Measurements from ENCODE around the gene CCM2. TPM values are rescaled to one million over a fixed set of nuclear protein-coding genes. Genes with fewer than 3 reads are reported as not detected.

The CCM2 gene
- total RNA-seq, 2 donors from 2014 or later = 30.0 to 83.6 TPM

DNA sequence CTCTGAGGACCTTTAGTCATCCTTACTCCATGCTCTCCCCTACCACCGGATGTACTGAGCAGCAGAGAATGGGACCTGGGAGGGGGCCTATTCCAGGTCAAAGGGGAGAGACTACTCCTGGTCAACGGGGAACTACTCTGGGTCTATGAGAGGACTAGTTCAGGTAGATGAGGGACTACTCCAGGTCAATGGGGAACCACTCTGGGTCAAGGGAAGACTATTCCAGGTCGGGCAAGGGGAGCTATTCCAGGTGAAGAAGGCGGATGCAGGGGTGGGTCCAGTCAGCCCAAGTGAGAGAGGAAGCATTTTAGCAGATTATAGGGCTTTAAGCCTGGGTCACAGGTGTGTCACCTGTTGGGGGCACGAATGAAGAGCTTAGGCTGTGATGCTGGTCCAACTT is 35.4 kb downstream of the CCM2 start:
- intact Hi-C loops (cut with DNase I) = no loop called here
- no peak for DNase-seq (ENCODE audit: low spot score)
- Histone ChIP-seq H3K4me1 (replicated peaks) (no peaks in the 10 kb centered on the region), H3K36me3 (no peaks in the 10 kb centered on the region), H3K9me3 (no peaks in the 10 kb centered on the region), H3K27ac (no peak overlapping the region), H3K27me3 (replicated peaks; ENCODE audit: insufficient read depth) (no peaks in the 10 kb centered on the region), H3K4me3 (no peak overlapping the region)
- TF ChIP-seq POLR2AphosphoS5 (IDR thresholded peaks at IDR 0.05) (no peak), POLR2A (IDR thresholded peaks at IDR 0.05) (no peak)
- TF ChIP-seq, protein P1, sequence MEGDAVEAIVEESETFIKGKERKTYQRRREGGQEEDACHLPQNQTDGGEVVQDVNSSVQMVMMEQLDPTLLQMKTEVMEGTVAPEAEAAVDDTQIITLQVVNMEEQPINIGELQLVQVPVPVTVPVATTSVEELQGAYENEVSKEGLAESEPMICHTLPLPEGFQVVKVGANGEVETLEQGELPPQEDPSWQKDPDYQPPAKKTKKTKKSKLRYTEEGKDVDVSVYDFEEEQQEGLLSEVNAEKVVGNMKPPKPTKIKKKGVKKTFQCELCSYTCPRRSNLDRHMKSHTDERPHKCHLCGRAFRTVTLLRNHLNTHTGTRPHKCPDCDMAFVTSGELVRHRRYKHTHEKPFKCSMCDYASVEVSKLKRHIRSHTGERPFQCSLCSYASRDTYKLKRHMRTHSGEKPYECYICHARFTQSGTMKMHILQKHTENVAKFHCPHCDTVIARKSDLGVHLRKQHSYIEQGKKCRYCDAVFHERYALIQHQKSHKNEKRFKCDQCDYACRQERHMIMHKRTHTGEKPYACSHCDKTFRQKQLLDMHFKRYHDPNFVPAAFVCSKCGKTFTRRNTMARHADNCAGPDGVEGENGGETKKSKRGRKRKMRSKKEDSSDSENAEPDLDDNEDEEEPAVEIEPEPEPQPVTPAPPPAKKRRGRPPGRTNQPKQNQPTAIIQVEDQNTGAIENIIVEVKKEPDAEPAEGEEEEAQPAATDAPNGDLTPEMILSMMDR (IDR thresholded peaks at IDR 0.05) = no peak
- 86% methylated on average over 5 of the region's 5 CpGs for WGBS

DNA sequence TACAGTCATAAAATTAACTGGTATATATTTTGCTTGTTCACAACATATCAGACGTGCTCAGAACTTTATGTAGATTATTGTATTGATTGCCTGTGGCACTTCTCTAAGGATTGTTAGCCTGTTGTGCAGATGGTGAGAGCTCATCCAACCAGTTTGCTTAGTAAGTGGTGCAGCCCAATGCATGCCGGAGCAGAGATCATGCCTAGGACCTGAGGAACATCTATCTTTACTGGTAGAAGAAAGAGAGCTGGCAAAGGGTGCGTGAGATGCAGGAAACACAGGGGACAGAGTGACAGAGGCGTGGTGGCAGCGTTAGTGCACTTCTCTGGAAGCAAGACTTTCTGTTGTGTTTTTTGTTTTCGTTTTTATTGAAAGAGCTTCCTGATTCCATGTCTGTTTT is 35.9 kb downstream of the CCM2 start:
- TF ChIP-seq, protein P1 (IDR thresholded peaks at IDR 0.05) = no peak
- TF ChIP-seq POLR2AphosphoS5 (IDR thresholded peaks at IDR 0.05) (no peak), POLR2A (IDR thresholded peaks at IDR 0.05) (no peak)
- 37% methylated on average over 6 of the region's 6 CpGs for WGBS
- peak; percentile 14 for DNase-seq (ENCODE audit: low spot score)
- H3K36me3 ChIP-seq = no peaks in the 10 kb centered on the region
- no peaks in the 10 kb centered on the region for H3K4me1 ChIP-seq (replicated peaks)
- H3K4me3 ChIP-seq = no peak overlapping the region
- intact Hi-C loops (cut with DNase I) = no loop called here
- no peaks in the 10 kb centered on the region for H3K27me3 ChIP-seq (replicated peaks; ENCODE audit: insufficient read depth)
- no peak overlapping the region for H3K27ac ChIP-seq
- H3K9me3 ChIP-seq = no peaks in the 10 kb centered on the region

DNA sequence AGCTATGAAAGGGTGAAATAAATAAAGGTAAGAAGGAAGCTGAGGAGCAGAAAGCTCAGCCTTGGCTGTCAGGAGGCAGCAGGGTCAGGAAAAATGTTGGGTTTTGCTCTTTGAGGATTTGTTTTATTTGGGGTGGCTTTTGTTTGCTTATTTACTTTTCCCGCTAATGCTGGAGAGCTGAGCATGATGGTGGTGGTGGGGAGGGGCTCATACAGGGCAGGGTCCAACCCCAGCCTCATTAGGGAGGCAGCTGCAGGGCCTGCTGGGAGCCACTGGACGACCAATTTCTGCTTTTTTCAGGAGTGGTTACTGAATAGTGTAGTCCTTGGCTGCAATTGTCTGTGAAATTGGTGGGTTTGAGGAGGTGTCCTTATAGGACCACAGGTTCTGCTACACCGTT is 36.3 kb downstream of the CCM2 start:
- Histone ChIP-seq H3K27me3 (replicated peaks; ENCODE audit: insufficient read depth) (no peaks in the 10 kb centered on the region), H3K4me3 (no peak overlapping the region), H3K36me3 (no peaks in the 10 kb centered on the region), H3K27ac (no peak overlapping the region), H3K9me3 (no peaks in the 10 kb centered on the region), H3K4me1 (replicated peaks) (no peaks in the 10 kb centered on the region)
- WGBS = 56% methylated on average over 3 of the region's 3 CpGs
- intact Hi-C loops (cut with DNase I) = no loop called here
- DNase-seq (ENCODE audit: low spot score) = no peak
- TF ChIP-seq POLR2AphosphoS5 (IDR thresholded peaks at IDR 0.05) (no peak), POLR2A (IDR thresholded peaks at IDR 0.05) (no peak)
- TF ChIP-seq, protein P1 (IDR thresholded peaks at IDR 0.05) = no peak

DNA sequence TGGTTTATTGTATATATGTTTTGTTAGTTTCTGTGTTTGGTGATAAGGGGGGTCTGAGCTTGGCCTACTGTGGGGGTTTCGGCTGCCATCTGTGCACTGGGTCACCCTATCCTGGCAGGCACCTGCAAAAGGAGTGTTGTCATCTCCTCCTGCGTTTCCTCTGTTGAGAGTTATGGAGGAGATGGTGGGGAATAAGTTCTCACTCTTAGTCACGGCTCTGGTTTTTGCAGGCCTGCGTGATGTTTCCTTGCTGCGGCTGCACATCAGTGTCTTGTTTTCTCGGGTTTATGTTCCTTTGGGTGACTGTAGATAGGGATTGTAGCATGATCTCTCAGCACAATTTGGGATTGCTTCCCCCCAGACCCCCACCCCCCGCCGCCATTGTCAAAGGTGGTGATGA is 36.8 kb downstream of the CCM2 start:
- Histone ChIP-seq H3K36me3 (no peaks in the 10 kb centered on the region), H3K9me3 (no peaks in the 10 kb centered on the region), H3K4me1 (replicated peaks) (no peaks in the 10 kb centered on the region), H3K27me3 (replicated peaks; ENCODE audit: insufficient read depth) (no peaks in the 10 kb centered on the region), H3K27ac (no peak overlapping the region), H3K4me3 (no peak overlapping the region)
- WGBS = 87% methylated on average over 8 of the region's 8 CpGs
- TF ChIP-seq POLR2A (IDR thresholded peaks at IDR 0.05) (no peak), POLR2AphosphoS5 (IDR thresholded peaks at IDR 0.05) (no peak)
- TF ChIP-seq, protein P1 (IDR thresholded peaks at IDR 0.05) = no peak
- DNase-seq (ENCODE audit: low spot score) = no peak
- intact Hi-C loops (cut with DNase I) = no loop called here

DNA sequence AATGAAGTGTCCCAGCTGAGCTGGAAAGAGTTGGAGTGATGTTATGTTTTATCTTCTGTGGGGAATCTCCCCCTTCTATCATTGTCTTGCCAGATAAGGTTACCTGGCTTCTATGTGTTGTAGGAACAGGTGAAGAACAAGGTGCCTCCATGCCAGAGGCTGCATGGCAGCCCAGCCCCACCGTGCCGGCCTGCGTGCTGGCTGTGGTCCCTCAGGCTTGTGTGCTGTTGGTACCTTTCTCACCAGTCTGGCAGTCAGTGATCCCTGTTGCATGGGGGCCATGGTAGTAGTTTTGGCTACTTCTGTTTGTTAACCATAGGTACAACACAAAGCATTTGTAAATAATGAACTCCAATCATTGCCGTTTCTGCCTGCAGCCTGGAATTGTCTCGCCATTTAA is 37.9 kb downstream of the CCM2 start:
- Histone ChIP-seq H3K4me1 (replicated peaks) (no peaks in the 10 kb centered on the region), H3K27ac (no peak overlapping the region), H3K9me3 (no peaks in the 10 kb centered on the region), H3K4me3 (no peak overlapping the region), H3K27me3 (replicated peaks; ENCODE audit: insufficient read depth) (no peaks in the 10 kb centered on the region), H3K36me3 (no peaks in the 10 kb centered on the region)
- WGBS = 90% methylated on average over 5 of the region's 5 CpGs
- intact Hi-C loops (cut with DNase I) = no loop called here
- TF ChIP-seq POLR2AphosphoS5 (IDR thresholded peaks at IDR 0.05) (no peak), POLR2A (IDR thresholded peaks at IDR 0.05) (no peak)
- TF ChIP-seq, protein P1 (IDR thresholded peaks at IDR 0.05) = no peak
- DNase-seq (ENCODE audit: low spot score) = no peak

All from prostate gland (tissue), 2 donors.